HCEC 1CT (cell line): ENCODE measurements around the gene CEBPA.
"Not testable (repeated sequence)": the region's sequence is repeated elsewhere in the genome, so short reads cannot be mapped to it uniquely, and the experiment has no call there.

Experiments
- DNase-seq: peaks from one replicate; pipeline ENCODE4 v3.0.0-alpha.2; 2017

Gene CEBPA

DNA sequence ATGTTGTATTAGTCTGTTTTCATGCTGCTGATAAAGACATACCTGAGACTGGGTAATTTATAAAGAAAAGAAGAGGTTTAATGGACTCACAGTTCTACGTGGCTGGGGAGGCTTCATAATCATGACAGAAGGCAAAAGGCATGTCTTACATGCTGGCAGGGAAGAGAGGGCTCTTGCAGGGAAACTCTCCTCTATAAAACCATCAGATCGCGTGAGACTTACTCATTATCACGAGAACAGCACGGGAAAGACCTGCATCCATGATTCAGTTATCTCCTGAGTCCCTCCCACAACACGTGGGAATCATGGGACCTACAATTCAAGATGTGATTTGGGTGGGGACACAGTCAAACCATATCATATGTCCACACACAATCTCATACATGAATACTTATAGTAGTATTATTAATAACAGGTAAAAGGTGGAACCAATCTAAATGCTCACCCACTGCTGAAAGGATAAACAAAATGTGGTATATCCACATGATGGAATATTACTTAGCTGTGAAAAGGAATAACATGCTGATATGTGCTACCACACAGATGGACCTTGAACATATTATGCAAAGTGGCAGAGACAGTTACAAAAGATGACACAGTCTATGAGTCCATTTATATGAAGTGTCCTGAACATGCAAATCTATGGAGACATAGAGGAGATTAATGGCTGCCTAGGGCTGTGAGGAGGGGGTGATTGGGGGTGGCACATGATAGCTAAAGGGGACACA is 20.9 kb upstream of the CEBPA start:
- DNase-seq: no peak

DNA sequence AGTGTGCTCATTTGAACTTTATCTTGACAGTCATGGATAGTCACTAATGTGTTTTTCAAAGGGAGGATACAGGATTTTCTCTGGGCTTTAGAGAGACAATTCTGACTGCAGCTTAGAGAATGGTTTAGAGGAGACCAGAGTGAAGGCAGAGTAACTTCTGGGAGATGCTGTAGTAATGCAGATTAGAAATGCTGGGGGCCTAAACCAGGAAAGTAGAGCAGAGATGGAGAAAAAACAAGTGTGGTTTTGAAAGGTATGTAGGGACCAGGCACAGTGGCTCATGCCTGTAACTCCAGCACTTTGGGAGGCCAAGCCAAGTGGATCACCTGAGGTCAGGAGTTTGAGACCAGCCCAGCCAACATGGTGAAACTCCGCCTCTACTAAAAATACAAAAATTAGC is 18.3 kb upstream of the CEBPA start:
- no peak for DNase-seq

DNA sequence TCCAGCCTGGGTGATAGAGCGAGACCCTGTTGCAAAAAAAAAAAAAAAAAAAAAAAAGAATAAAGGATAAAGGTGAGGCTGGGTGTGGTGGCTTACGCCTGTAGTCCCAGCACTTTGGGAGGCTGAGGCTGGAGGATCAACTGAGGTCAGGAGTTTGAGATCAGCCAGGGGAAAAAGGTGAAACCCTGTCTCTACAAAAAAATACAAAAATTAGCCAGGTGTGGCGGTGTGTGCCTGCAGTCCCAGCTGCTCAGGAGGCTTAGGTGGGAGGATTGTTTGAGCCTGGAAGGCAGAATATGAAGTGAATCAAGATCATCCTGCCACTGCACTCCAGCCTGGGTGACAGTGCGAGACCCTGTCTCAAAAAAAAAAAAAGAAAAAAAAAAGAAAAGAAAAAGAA is 15.7 kb upstream of the CEBPA start:
- not testable (repeated sequence) for DNase-seq

DNA sequence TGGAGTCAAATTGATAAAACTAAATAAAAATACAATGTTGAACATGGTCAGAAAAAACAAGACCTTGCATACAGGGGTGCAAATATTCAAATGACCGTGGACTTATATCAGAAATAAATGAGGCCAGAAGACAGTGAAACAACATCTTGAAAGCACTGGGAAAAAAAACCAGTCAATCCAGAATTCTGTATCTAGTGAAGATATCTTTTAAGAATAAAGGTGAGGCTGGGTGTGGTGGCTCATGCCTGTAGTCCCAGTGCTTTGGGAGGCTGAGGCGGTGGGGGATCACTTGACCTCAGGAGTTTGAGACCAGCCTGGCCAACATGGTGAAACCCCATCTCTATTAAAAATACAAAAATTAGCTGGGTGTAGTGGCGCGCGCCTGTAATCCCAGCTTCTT is 15.2 kb upstream of the CEBPA start:
- DNase-seq: no peak

- DNase-seq: no peak
These were observed 14.4 kb upstream of the CEBPA start for GRCh38 chr19:33316541-33317264.

- DNase-seq: not testable (repeated sequence)
These were observed 10.5 kb upstream of the CEBPA start for GRCh38 chr19:33312808-33313207.

GRCh38 chr19:33312065-33312464 is 9.7 kb upstream of the CEBPA start:
- DNase-seq: no peak

- DNase-seq: no peak
These were observed 9.0 kb upstream of the CEBPA start for GRCh38 chr19:33311326-33311682.

DNA sequence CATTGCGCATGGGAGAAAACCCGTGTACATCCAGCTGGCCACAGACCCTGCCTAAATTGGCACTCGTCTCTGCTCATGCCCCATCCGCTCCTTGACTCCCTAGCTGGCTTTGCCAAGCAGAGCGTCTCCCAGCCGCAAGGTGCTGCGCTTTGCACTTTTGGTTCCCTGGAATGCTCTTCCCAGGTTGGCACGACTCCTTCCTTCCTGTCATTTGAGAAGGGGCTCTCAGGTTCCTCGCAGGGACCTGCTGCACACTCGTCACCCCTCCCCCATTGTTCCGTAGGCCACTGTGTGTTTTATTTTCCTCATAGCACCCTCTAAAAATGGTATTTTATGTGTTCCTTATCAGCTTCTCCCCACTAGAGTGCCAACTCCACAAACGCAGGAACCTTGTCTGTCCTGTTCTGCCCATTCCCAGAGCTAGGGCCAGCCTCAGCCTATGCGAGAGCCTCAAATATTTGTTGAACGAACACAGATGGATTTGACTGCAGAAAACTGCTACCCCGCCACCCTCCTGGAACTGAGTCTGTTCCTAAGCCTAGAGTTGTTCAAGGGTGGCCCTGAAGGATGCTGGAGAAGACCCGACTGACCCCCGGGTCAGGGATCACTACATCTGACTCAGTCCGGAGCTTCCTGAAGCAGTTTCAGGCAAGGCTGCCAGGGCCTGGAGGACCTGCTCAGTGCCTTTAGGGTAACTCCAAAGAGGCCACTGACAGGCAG is 8.4 kb upstream of the CEBPA start:
- no peak for DNase-seq

- no peak for DNase-seq
These were observed 7.5 kb upstream of the CEBPA start for GRCh38 chr19:33309826-33310225.

GRCh38 chr19:33306853-33307792 is 4.8 kb upstream of the CEBPA start:
- DNase-seq: no peak

GRCh38 chr19:33306191-33306590 is 3.9 kb upstream of the CEBPA start:
- no peak for DNase-seq

DNA sequence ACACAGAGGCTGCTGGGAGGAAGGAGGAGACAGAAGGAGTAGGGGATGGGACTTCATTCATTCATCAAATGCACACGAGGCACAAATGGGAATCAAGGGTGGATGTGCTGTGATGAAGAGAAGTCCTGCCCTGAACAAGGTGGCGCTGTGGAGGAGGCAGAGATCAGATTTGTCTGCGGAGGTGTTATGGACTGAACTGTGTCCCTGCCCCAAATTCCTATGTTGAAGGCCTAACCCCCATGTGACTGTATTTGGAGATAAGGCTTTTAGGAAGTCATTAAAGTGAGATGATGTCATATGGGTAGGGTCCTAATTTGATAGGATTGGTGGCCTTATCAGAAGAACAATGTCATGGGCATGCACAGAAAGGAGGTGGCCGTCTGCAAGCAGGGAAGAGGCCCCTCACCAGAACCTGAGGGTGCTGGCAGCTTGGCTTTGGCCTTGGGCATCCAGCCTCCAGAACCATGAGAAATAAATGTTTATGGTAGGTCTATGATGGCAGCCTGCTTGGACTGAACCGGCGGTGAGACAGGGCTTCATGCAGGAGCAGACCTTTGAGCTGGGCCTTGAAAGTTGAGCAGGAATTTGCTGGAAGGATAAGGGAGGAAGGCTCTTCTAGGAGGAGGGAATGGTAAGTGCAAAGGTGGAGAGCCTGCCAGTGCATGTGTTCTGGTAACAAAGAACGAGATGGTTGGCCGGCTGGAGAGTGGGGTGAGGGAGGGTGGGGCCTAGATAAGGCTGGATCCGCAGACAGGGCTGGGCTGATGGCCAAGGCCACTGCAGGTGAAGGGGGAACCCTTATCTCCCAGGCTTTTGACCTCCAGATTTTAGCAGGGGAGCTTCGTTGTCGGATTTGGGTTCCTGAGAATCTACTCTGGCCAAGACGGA is 2.7 kb upstream of the CEBPA start:
- DNase-seq: no peak

DNA sequence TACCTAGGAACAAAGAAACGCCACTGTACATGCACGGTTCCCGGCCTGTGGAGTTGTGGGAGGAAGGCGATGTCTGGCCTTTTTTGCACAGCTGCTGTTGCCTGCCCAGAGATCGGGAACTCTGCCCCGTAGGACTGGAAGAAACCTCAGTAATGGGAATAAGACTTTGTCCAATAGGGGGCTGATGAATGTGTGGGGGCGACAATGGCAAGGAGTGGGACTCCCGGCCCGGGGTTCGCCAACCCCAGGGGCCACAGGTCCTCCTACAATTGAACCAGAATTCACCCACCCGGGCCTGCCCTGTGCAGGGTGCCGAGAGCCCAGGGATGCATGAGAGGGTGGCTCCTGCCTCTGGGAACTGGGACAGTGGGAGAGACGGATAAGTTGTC is 2.0 kb upstream of the CEBPA start:
- DNase-seq: no peak

GRCh38 chr19:33303791-33304345 is 1.5 kb upstream of the CEBPA start:
- DNase-seq: no peak

GRCh38 chr19:33302974-33303790 is 848 bp upstream of the CEBPA start:
- peak; percentile 40 for DNase-seq

DNA sequence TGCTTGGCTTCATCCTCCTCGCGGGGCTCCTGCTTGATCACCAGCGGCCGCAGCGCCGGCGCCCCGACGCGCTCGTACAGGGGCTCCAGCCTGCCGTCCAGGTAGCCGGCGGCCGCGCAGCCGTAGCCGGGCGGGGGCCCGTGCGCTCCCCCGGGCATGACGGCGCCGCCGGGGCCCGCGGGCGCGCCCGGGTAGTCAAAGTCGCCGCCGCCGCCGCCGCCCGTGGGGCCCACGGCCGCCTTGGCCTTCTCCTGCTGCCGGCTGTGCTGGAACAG is 497 bp downstream of the CEBPA start:
- no peak for DNase-seq

GRCh38 chr19:33301144-33301899 is 1.0 kb downstream of the CEBPA start:
- DNase-seq: no peak

GRCh38 chr19:33300894-33301143 is 1.5 kb downstream of the CEBPA start:
- DNase-seq: no peak
